ENCODE measurements around the gene PFDN6. TPM values are rescaled to one million over a fixed set of nuclear protein-coding genes. Genes with fewer than 3 reads are reported as not detected.

PFDN6 gene
- total and polyA plus RNA-seq, 9 of the 15 experiments (the other 6 are each of a cell fraction or from before 2014, with no cell fraction given) = 6.8 to 475 (median 216) TPM

- TF ChIP-seq MLLT1 (IDR thresholded peaks at IDR 0.05) = peak; percentile 62 to 77; a peak in 3 of 4 replicates
- peak; percentile 100 for TF ChIP-seq GABPB1 (CRISPR knock-in tag; IDR thresholded peaks at IDR 0.05)
- peak; percentile 45; the same call in 1 of the 2 replicates for TF ChIP-seq ZNF224 (CRISPR knock-in tag; IDR thresholded peaks at IDR 0.05)
- peak; percentile 92 for TF ChIP-seq PHF20 (IDR thresholded peaks at IDR 0.05; ENCODE audit: partially characterized antibody)
- no peak for TF ChIP-seq HNRNPH1 (optimal IDR thresholded peaks at IDR 0.05; ENCODE audit: low read depth, low read length)
- TF ChIP-seq ZNF140 (CRISPR knock-in tag; IDR thresholded peaks at IDR 0.05) = no peak
- no peak; the same call in 1 of the 2 replicates for TF ChIP-seq ZNF239 (CRISPR knock-in tag; IDR thresholded peaks at IDR 0.05)
- TF ChIP-seq ADNP (tag; IDR thresholded peaks at IDR 0.05) = no peak
- no peak for TF ChIP-seq CBX2 (IDR thresholded peaks at IDR 0.05; ENCODE audit: insufficient read depth, low read length, poor library complexity, severe bottlenecking)
- TF ChIP-seq CSDE1 (IDR thresholded peaks at IDR 0.05) = peak; percentile 72 to 81; a peak in 2 of 4 replicates
- TF ChIP-seq ZNF41 (CRISPR knock-in tag; conservative IDR thresholded peaks at IDR 0.05) = 0 out of 2 replicates have a peak, but pooled peaks have one; percentile 11
- peak; percentile 36; the same call in 1 of the 2 replicates for TF ChIP-seq TRIM28 (IDR thresholded peaks at IDR 0.05)
- TF ChIP-seq KLF13 (tag; IDR thresholded peaks at IDR 0.05; ENCODE audit: borderline replicate concordance, low read depth) = peak; percentile 59; the same call in 1 of the 2 replicates
- TF ChIP-seq MAFG (tag; conservative IDR thresholded peaks at IDR 0.05) = no peak
- peak; percentile 100 for TF ChIP-seq POLR2B (IDR thresholded peaks at IDR 0.05; ENCODE audit: low read depth, partially characterized antibody)
- peak; percentile 85; the same call in 1 of the 2 replicates for TF ChIP-seq E2F3 (CRISPR knock-in tag; IDR thresholded peaks at IDR 0.05)
- peak; percentile 57; the same call in 1 of the 2 replicates for TF ChIP-seq CBFB (CRISPR knock-in tag; IDR thresholded peaks at IDR 0.05)
- TF ChIP-seq ZFP30 (CRISPR knock-in tag; IDR thresholded peaks at IDR 0.05; ENCODE audit: borderline replicate concordance) = no peak; the same call in 1 of the 2 replicates
- TF ChIP-seq HDAC2 (IDR thresholded peaks at IDR 0.05) = peak; percentile 16; the same call in 1 of the 2 replicates
- 0 out of 2 replicates have a peak, but pooled peaks have one; percentile 35 for TF ChIP-seq ZNF589 (CRISPR knock-in tag; IDR thresholded peaks at IDR 0.05; ENCODE audit: low read depth)
These were observed 17.7 kb upstream of the PFDN6 start, which contains the start of the genes RPS18 and VPS52 (continued) for GRCh38 chr6:33271468-33272274.

Data from K562 (cell line).